ENCODE data around the gene C5orf34.
"Not testable (repeated sequence)": the region's sequence is repeated elsewhere in the genome, so short reads cannot be mapped to it uniquely, and the experiment has no call there.

Gene C5orf34

DNA sequence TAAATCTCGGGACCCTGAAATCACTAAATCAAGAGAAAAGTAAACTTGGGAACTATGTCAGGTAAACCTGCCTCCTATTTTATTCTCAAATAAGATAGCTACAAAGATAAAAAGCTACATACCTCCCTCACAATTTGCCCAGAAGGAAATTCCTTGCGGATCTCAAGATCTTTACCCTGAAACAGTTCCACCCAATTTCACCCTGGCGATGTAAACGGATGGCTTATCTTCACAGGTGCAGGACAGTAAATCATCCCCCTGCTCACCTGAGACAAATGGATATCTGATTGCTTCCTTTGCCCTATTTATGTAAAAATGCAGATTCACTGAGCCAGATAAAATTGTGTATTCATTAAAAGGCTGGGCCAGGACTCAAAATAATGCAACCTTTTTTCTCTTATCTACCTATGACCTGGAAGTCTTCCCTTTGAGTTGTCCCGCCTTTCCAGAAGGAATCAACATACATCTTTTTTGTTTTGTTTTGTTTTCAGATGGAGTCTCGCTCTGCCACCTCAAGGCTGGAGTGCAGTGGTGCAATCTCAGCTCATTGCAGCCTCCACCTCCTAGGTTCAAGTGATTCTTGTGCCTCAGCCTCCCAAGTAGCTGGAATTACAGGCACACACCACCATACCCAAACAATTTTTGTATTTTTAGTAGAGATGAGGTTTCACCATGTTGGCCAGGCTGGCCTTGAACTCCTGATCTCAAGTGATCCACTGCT lies 45.1 kb downstream of the C5orf34 start:
- no peak for TF ChIP-seq POLR2A (IDR thresholded peaks at IDR 0.05; ENCODE audit: low read depth, low read length)
- no peak for TF ChIP-seq TAF1 (IDR thresholded peaks at IDR 0.05; ENCODE audit: borderline replicate concordance, low read depth, low read length)
- TF ChIP-seq POLR2AphosphoS5 (IDR thresholded peaks at IDR 0.05; ENCODE audit: low read depth, low read length) = no peak
- DNase-seq (ENCODE audit: insufficient read length) (no peak), FAIRE-seq (no peak)

DNA sequence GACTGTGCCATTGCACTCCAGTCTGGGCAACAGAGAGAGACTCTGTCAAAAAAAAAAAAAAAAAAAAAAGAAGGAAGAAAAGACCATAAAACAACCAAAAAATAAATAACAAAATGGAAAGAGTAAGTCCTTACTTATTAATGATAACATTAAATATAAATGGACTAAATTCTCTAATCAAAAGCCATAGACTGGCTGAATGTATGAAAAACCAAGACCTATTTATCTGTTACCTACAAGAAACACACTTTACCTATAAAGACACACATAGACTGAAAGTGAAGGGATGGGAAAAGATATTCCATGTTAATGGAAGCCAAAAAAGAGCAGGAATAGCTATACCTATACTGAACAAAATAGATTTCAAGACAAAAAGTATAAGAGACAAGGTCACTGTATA lies 47.8 kb downstream of the C5orf34 start:
- FAIRE-seq (no peak), DNase-seq (ENCODE audit: insufficient read length) (no peak)
- TF ChIP-seq POLR2AphosphoS5 (IDR thresholded peaks at IDR 0.05; ENCODE audit: low read depth, low read length) = no peak
- TF ChIP-seq TAF1 (IDR thresholded peaks at IDR 0.05; ENCODE audit: borderline replicate concordance, low read depth, low read length) = no peak
- TF ChIP-seq POLR2A (IDR thresholded peaks at IDR 0.05; ENCODE audit: low read depth, low read length) = no peak

DNA sequence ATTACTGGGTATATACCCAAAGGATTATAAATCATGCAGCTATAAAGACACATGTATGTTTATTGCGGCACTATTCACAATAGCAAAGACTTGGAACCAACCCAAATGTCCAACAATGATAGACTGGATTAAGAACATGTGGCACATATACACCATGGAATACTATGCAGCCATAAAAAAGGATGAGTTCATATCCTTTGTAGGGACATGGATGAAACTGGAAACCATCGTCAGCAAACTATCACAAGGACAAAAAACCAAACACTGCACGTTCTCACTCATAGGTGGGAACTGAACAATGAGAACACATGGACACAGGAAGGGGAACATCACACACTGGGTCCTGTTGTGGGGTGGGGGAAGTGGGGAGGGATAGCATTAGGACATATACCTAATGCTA lies 49.5 kb downstream of the C5orf34 start:
- not testable (repeated sequence) for FAIRE-seq; DNase-seq (ENCODE audit: insufficient read length)

DNA sequence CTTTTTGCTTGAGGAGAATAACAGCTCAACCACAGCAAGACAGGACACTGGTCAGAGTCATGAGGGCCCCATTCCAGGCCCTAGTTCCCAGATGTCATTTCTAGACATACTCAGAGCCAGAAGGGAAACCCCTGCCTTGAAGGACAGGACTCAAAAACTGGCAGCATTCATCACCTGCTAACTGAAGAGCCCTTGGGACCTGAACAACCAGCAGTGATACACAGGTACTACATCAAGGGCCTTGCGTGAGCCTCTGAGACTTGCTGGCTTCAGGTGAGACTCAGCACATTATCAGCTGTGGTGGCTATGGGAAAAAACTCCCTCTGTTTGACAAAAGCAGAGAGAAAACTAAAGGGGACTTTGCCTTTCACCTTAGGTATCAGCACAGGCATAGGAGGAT lies 53.9 kb downstream of the C5orf34 start:
- no peak for TF ChIP-seq POLR2A (IDR thresholded peaks at IDR 0.05; ENCODE audit: low read depth, low read length)
- TF ChIP-seq POLR2AphosphoS5 (IDR thresholded peaks at IDR 0.05; ENCODE audit: low read depth, low read length) = no peak
- TF ChIP-seq TAF1 (IDR thresholded peaks at IDR 0.05; ENCODE audit: borderline replicate concordance, low read depth, low read length) = no peak
- FAIRE-seq (no peak), DNase-seq (ENCODE audit: insufficient read length) (no peak)

DNA sequence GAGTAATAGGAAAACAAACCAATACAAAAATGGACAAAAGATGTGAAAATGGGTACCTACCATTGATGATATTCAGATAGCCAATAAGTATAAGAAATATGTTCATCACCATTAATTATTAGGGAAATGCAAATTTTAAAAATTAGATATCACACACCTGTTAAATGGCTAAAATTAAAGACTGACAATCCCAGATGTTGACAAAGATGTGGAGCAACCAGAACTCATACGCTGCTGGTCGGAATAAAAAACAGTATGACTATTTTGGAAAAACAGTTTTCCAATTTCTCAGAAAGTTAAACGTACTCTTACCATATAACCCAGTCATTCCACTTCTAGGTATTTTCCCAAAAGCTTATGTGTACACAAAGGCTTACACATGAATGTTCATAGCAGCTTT lies 58.4 kb downstream of the C5orf34 start:
- DNase-seq (ENCODE audit: insufficient read length) (no peak), FAIRE-seq (no peak)

DNA sequence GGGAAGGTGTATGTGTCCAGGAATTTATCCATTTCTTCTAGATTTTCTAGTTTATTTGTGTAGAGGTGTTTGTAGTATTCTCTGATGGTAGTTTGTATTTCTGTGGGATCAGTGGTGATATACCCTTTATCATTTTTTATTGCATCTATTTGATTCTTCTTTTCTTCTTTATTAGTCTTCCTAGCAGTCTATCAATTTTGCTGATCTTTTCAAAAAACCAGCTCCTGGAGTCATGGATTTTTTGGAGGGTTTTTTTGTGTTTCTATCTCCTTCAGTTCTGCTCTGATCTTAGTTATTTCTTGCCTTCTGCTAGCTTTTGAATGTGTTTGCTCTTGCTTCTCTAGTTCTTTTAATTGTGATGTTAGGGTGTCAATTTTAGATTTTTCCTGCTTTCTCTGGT lies 73.4 kb downstream of the C5orf34 start:
- FAIRE-seq; DNase-seq (ENCODE audit: insufficient read length): not testable (repeated sequence)

More for the DNA sequence above, 58.4 kb downstream of the C5orf34 start:
- TF ChIP-seq POLR2A (IDR thresholded peaks at IDR 0.05; ENCODE audit: low read depth, low read length) (no peak), TAF1 (IDR thresholded peaks at IDR 0.05; ENCODE audit: borderline replicate concordance, low read depth, low read length) (no peak), POLR2AphosphoS5 (IDR thresholded peaks at IDR 0.05; ENCODE audit: low read depth, low read length) (no peak)

DNA sequence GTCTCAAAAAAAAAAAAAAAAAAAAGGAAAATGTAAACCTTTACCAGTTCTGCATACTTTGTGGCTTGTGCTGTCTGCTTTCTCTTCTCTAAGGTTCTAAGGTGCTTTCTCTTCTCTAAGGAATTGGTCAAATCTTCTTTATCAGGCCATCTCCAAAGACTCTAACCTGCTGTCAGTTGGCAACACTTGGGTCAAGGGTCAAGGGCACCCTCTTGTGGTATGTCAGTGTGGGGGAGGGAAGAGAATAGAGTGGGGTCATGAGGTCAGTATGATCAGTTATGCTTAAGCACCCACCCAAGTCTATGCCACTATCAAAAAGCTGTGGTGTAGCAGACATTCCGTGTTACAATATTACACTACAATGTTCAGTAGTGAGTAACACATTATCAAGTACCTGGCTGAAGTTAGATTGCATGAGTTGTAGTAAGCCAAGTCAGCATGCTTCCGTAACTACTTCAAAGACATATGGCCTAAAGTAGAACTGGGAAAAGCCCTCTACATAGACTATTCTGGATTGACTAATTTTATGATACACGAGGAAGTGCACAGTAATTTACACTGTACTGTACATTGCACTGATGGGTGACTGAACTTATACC lies 77.8 kb downstream of the C5orf34 start:
- TF ChIP-seq TAF1 (IDR thresholded peaks at IDR 0.05; ENCODE audit: borderline replicate concordance, low read depth, low read length) = no peak
- TF ChIP-seq POLR2AphosphoS5 (IDR thresholded peaks at IDR 0.05; ENCODE audit: low read depth, low read length) = no peak
- TF ChIP-seq POLR2A (IDR thresholded peaks at IDR 0.05; ENCODE audit: low read depth, low read length) = no peak
- FAIRE-seq (no peak), DNase-seq (ENCODE audit: insufficient read length) (no peak)

Measured in GM12892 (cell line).